ENCODE data around the gene EPB41L2.

DNA sequence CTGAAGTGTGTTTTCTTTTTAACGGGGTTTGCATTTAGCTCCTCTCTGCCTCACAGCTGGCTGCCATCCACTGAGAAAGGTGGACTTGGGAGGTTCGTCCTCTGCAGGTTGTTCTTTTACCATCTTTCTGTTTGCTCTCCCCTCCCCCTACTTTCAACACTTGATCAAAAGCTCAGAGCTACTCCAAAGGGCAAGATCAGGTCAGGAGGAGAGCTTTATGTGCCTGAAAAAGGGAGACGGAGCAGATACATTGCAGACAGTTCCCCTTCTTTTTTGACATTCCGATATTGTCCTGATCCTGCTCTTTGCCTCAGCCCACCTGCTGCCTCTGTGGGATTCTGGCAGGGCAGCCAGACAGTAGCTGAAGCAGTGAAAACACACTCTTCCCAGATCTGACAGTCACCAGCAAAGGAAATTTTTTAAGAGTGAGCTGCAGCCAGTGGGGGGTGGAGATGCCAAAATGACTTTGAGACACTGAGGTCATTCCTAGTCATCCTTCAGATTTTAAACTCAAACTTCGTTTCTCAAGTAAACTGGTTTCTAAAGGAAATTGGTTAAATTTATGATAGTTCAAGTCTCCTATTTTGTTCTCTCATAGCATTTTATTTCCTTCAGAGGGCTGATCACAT lies 209.4 kb downstream of the EPB41L2 start:
- TF ChIP-seq, protein P1, sequence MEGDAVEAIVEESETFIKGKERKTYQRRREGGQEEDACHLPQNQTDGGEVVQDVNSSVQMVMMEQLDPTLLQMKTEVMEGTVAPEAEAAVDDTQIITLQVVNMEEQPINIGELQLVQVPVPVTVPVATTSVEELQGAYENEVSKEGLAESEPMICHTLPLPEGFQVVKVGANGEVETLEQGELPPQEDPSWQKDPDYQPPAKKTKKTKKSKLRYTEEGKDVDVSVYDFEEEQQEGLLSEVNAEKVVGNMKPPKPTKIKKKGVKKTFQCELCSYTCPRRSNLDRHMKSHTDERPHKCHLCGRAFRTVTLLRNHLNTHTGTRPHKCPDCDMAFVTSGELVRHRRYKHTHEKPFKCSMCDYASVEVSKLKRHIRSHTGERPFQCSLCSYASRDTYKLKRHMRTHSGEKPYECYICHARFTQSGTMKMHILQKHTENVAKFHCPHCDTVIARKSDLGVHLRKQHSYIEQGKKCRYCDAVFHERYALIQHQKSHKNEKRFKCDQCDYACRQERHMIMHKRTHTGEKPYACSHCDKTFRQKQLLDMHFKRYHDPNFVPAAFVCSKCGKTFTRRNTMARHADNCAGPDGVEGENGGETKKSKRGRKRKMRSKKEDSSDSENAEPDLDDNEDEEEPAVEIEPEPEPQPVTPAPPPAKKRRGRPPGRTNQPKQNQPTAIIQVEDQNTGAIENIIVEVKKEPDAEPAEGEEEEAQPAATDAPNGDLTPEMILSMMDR (IDR thresholded peaks at IDR 0.05) = no peak
- no peak for TF ChIP-seq EZH2phosphoT487 (IDR thresholded peaks at IDR 0.05)
